Adrenal gland (tissue), 5 donors: ENCODE measurements around the gene ZNF140.

Experiments used
- POLR2A ChIP-seq, 2 donors: fragments of 450-650 bp; IDR thresholded peaks; one replicate each; pipeline ENCODE4 v1.6.1; 2017; ENCODE audit warnings: antibody characterized with exemption in 2 of 2, mild to moderate bottlenecking in 2 of 2, moderate library complexity in 1 of 2
- TF ChIP-seq, protein P1 (sequence below), 6 experiments: fragments of 450-650 bp in 4 of 6; fragments of 200-600 bp in 2 of 6; sonication (generic) in 1 of 6; IDR thresholded peaks; 1 replicate in 5 of 6; 2 replicates in 1 of 6; pipeline versions ENCODE4 v1.5.1 to v1.8.0; 2016 to 2021; ENCODE audit warnings: antibody characterized with exemption in 6 of 6, mild to moderate bottlenecking in 2 of 6, moderate library complexity in 1 of 6
- donor health status: DM: no; HTN: no; CAD: no.

DNA sequence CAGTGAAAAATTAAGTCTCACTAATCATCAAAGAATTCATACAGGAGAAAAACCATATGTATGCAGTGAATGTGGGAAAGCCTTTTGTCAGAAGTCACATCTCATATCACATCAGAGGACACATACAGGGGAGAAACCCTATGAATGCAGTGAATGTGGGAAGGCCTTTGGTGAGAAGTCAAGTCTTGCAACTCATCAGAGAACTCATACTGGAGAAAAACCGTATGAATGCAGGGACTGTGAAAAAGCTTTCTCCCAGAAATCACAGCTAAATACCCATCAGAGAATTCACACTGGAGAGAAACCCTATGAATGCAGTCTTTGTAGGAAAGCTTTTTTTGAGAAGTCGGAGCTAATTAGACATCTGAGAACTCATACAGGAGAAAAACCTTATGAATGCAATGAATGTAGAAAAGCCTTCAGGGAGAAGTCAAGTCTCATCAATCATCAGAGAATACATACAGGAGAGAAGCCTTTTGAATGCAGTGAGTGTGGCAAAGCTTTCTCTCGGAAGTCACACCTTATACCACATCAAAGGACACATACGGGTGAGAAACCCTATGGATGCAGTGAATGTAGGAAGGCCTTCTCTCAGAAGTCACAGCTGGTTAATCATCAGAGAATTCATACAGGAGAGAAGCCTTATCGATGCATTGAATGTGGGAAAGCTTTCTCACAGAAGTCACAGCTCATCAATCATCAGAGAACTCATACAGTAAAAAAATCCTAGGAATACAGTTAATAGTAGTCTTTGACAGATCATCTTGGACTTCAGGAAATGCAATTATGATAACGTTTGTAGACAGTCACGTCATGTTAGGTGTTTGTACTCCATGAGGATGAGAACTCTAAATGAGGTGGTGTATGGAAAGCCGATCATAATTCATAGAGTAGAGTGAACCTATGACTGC lies 22.3 kb upstream of the ZNF140 start:
- TF ChIP-seq, protein P1, sequence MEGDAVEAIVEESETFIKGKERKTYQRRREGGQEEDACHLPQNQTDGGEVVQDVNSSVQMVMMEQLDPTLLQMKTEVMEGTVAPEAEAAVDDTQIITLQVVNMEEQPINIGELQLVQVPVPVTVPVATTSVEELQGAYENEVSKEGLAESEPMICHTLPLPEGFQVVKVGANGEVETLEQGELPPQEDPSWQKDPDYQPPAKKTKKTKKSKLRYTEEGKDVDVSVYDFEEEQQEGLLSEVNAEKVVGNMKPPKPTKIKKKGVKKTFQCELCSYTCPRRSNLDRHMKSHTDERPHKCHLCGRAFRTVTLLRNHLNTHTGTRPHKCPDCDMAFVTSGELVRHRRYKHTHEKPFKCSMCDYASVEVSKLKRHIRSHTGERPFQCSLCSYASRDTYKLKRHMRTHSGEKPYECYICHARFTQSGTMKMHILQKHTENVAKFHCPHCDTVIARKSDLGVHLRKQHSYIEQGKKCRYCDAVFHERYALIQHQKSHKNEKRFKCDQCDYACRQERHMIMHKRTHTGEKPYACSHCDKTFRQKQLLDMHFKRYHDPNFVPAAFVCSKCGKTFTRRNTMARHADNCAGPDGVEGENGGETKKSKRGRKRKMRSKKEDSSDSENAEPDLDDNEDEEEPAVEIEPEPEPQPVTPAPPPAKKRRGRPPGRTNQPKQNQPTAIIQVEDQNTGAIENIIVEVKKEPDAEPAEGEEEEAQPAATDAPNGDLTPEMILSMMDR (IDR thresholded peaks at IDR 0.05) = no peak
- no peak for TF ChIP-seq POLR2A (IDR thresholded peaks at IDR 0.05)
